Smooth muscle cell (in vitro differentiated cells): ENCODE results near the gene PAPOLB. TPM values are rescaled to one million over a fixed set of nuclear protein-coding genes. Genes with fewer than 3 reads are reported as not detected.

ENCODE experiments used
- DNase-seq: peaks from one replicate; lab custom pipeline; 2025; ENCODE audit not compliant: unreplicated experiment; lab: John Stamatoyannopoulos, UW
- H2AFZ ChIP-seq: fragments of 200-600 bp; sonication (generic); 2 replicates; pipeline ENCODE4 v1.6.0; 2016; ENCODE audit warnings: antibody characterized with exemption, low read depth, mild to moderate bottlenecking
- H3F3A ChIP-seq: fragments of 200-600 bp; sonication (generic); 2 replicates; pipeline ENCODE4 v1.6.0; 2017; ENCODE audit warnings: antibody characterized with exemption, low read depth
- H3K27ac ChIP-seq: fragments of 200-600 bp; sonication (generic); 2 replicates; pipeline ENCODE4 v1.5.1; 2016; ENCODE audit warnings: low read depth, mild to moderate bottlenecking
- H3K27me3 ChIP-seq: fragments of 200-600 bp; sonication (generic); 2 replicates; pipeline ENCODE4 v1.6.1; 2016; ENCODE audit warnings: low read depth, mild to moderate bottlenecking
- H3K36me3 ChIP-seq: fragments of 200-600 bp; sonication (generic); 2 replicates; pipeline ENCODE4 v1.5.1; 2016; ENCODE audit warnings: low read depth
- H3K4me1 ChIP-seq: fragments of 200-600 bp; sonication (generic); 2 replicates; pipeline ENCODE4 v1.5.1; 2016; ENCODE audit warnings: low read depth
- H3K4me2 ChIP-seq: fragments of 200-600 bp; sonication (generic); 2 replicates; pipeline ENCODE4 v1.6.0; 2016; ENCODE audit warnings: mild to moderate bottlenecking
- H3K4me3 ChIP-seq: fragments of 200-600 bp; sonication (generic); 2 replicates; pipeline ENCODE4 v1.5.1; 2016; ENCODE audit warnings: mild to moderate bottlenecking
- H3K79me2 ChIP-seq: fragments of 200-600 bp; sonication (generic); 2 replicates; pipeline ENCODE4 v1.6.0; 2016; ENCODE audit warnings: low read depth, mild to moderate bottlenecking
- H3K9ac ChIP-seq: fragments of 200-600 bp; sonication (generic); 2 replicates; pipeline ENCODE4 v1.6.0; 2016; ENCODE audit warnings: low read depth
- H3K9me3 ChIP-seq: fragments of 200-600 bp; sonication (generic); replicated peaks from 2 replicates; pipeline ENCODE4 v1.5.1; 2016; ENCODE audit warnings: low read depth
- H4K20me1 ChIP-seq: fragments of 200-600 bp; sonication (generic); 2 replicates; pipeline ENCODE4 v1.6.0; 2016; ENCODE audit warnings: low read depth
- CTCF ChIP-seq: fragments of 200-600 bp; sonication (generic); IDR thresholded peaks from 2 replicates; pipeline ENCODE4 v1.5.1; 2017; ENCODE audit warnings: borderline replicate concordance, mild to moderate bottlenecking, antibody characterized with exemption; ENCODE audit not compliant: insufficient read depth, poor library complexity, severe bottlenecking
- WGBS: methylation state at CpG from one replicate; pipeline ENCODE4 v1.1.7; 2016; ENCODE audit warnings: low lambda C conversion rate; 5-methylcytosine and 5-hydroxymethylcytosine counted together
- polyA plus RNA-seq: library from polyadenylated mRNA; unstranded; fragments of >200 nt; fragmentation: Nextera tagmentation; extraction: Ambion mirVana; gene quantifications from 2 replicates; pipeline ENCODE4 v1.2.1, GENCODE V29; 2016
- total RNA-seq: library from RNA; depleted of rRNA; stranded (reverse); fragments of >200 nt; gene quantifications from 2 replicates; pipeline ENCODE4 v1.2.3, GENCODE V29; 2014

The PAPOLB gene
- total and polyA plus RNA-seq, 2 experiments from 2014 or later, result 0.18 TPM; not detected in 1

- no peak for TF ChIP-seq CTCF
- Histone ChIP-seq H3F3A (no peaks in the 10 kb centered on the region), H3K9me3 (no peaks in the 10 kb centered on the region), H3K4me1 (no peaks in the 10 kb centered on the region), H3K4me2 (no peak overlapping the region), H3K27me3 (no peaks in the 10 kb centered on the region), H4K20me1 (no peaks in the 10 kb centered on the region), H3K79me2 (no peaks in the 10 kb centered on the region), H3K9ac (no peak overlapping the region), H3K36me3 (no peaks in the 10 kb centered on the region), H2AFZ (no peak overlapping the region), H3K4me3 (no peak overlapping the region), H3K27ac (no peak overlapping the region)
- no peak for DNase-seq
- 90% methylated on average over 14 of the region's 14 CpGs for WGBS
Observed at GRCh38 chr7:4823441-4824119, 38.2 kb downstream of the PAPOLB start.

- Histone ChIP-seq H3F3A (no peaks in the 10 kb centered on the region), H3K4me1 (no peaks in the 10 kb centered on the region), H2AFZ (no peak overlapping the region), H3K4me3 (no peak overlapping the region), H3K4me2 (no peak overlapping the region), H3K79me2 (no peaks in the 10 kb centered on the region), H3K27me3 (no peaks in the 10 kb centered on the region), H3K27ac (no peak overlapping the region), H3K9me3 (no peaks in the 10 kb centered on the region), H4K20me1 (no peaks in the 10 kb centered on the region), H3K36me3 (no peaks in the 10 kb centered on the region), H3K9ac (no peak overlapping the region)
- TF ChIP-seq CTCF, result no peak
- no peak for DNase-seq
- WGBS, result 95% methylated on average over 9 of the region's 9 CpGs
Observed at GRCh38 chr7:4822677-4823076, 39.2 kb downstream of the PAPOLB start.

GRCh38 chr7:4820967-4821471 is 40.8 kb downstream of the PAPOLB start:
- TF ChIP-seq CTCF, result no peak

More at GRCh38 chr7:4820967-4821471, 40.8 kb downstream of the PAPOLB start:
- no peaks in the 10 kb centered on the region for H3K79me2 ChIP-seq
- WGBS, result 94% methylated on average over 17 of the region's 20 CpGs
- no peaks in the 10 kb centered on the region for H3F3A ChIP-seq
- no peaks in the 10 kb centered on the region for H3K4me1 ChIP-seq
- H3K27me3 ChIP-seq, result no peaks in the 10 kb centered on the region
- H3K36me3 ChIP-seq, result no peaks in the 10 kb centered on the region
- H2AFZ ChIP-seq, result no peak overlapping the region
- no peaks in the 10 kb centered on the region for H4K20me1 ChIP-seq
- H3K4me3 ChIP-seq, result no peak overlapping the region
- no peak overlapping the region for H3K27ac ChIP-seq
- H3K4me2 ChIP-seq, result no peak overlapping the region
- H3K9ac ChIP-seq, result no peak overlapping the region
- no peak for DNase-seq
- H3K9me3 ChIP-seq, result no peaks in the 10 kb centered on the region
